ENCODE measurements around the gene RHBG. TPM values are rescaled to one million over a fixed set of nuclear protein-coding genes. Genes with fewer than 3 reads are reported as not detected.

Gene RHBG
- total RNA-seq, 1 experiment from 2014 or later, result 1.5 TPM

- Mint-ChIP-seq H3K4me3 (no peak overlapping the region), H3K27ac (0 out of 7 replicates have a peak overlapping the region, but pooled peaks of 1 of the 3 experiments have one; percentile 27), H3K36me3 (ENCODE audit: insufficient read depth in 1 of 3, low read depth in 3 of 3) (no peaks in the 10 kb centered on the region), H3K4me1 (peaks cover 4 to 6% of the 10 kb centered on the region in 2 experiments), H3K9me3 (no peaks in the 10 kb centered on the region), H3K27me3 (ENCODE audit: low read depth) (peaks cover 8% of the 10 kb centered on the region)
- no peak overlapping the region for H4K91ac ChIP-seq (ENCODE audit: insufficient read length, low read depth, low read length)
- H2AFZ ChIP-seq (ENCODE audit: low read length), result no peak overlapping the region
- no peaks in the 10 kb centered on the region for H3K79me1 ChIP-seq (ENCODE audit: insufficient read depth, low read depth, low read length, poor library complexity, severe bottlenecking)
- no CpG with 5 or more reads among the region's 3 CpGs for WGBS (ENCODE audit: extremely low coverage, insufficient read length, low lambda C conversion rate)
- no peak for DNase-seq
- no peaks in the 10 kb centered on the region for H3K23me2 ChIP-seq (ENCODE audit: insufficient read length, low read depth, low read length, poor library complexity, severe bottlenecking)
- H2BK12ac ChIP-seq (ENCODE audit: insufficient read length, low read depth, low read length), result no peak overlapping the region
- H2AK5ac ChIP-seq (ENCODE audit: insufficient read length, low read length), result no peak overlapping the region
- H3T11ph ChIP-seq (ENCODE audit: low read length), result no peak overlapping the region
- no peak overlapping the region for H3K4ac ChIP-seq (ENCODE audit: low read depth, low read length)
- H3K4me1 ChIP-seq (ENCODE audit: insufficient read depth, low read length), result no peaks in the 10 kb centered on the region
- no peak overlapping the region for H3K23ac ChIP-seq (ENCODE audit: insufficient read length, low read depth, low read length)
- H4K20me1 ChIP-seq (ENCODE audit: control insufficient read depth, insufficient read depth, insufficient read length), result no peaks in the 10 kb centered on the region
- H2BK5ac ChIP-seq (ENCODE audit: insufficient read length, low read length), result no peak overlapping the region
- H2BK15ac ChIP-seq (ENCODE audit: low read depth, low read length), result no peak overlapping the region
- no peaks in the 10 kb centered on the region for H3K9me3 ChIP-seq (ENCODE audit: control insufficient read depth, low read depth, low read length)
- H3K4me2 ChIP-seq (ENCODE audit: insufficient read depth, insufficient read length, low read length), result no peak overlapping the region
- no peak overlapping the region for H3K27ac ChIP-seq (ENCODE audit: insufficient read length, low read depth, low read length)
- no peak overlapping the region for H3K56ac ChIP-seq (ENCODE audit: insufficient read length, low read depth, low read length)
- H3K79me2 ChIP-seq (ENCODE audit: insufficient read depth, low read length), result no peaks in the 10 kb centered on the region
- no peak overlapping the region for H4K8ac ChIP-seq (replicated peaks; ENCODE audit: insufficient read length, low read depth, low read length)
- no peak overlapping the region for H2BK20ac ChIP-seq (ENCODE audit: low read depth, low read length, poor library complexity, severe bottlenecking)
- no peak overlapping the region for H3K18ac ChIP-seq (ENCODE audit: insufficient read length, low read depth, low read length)
- TF ChIP-seq CTCF (conservative IDR thresholded peaks at IDR 0.05), result peak; percentile 29; the same call in 1 of the 3 replicates
- H4K5ac ChIP-seq (ENCODE audit: insufficient read length, low read depth, low read length), result no peak overlapping the region
- H2BK120ac ChIP-seq (ENCODE audit: low read depth, low read length, poor library complexity, severe bottlenecking), result no peak overlapping the region
- no peak overlapping the region for H3K9ac ChIP-seq (ENCODE audit: extremely low read depth, insufficient read length, low read length)
- no peak overlapping the region for H3K14ac ChIP-seq (ENCODE audit: insufficient read depth, low read length)
- no peaks in the 10 kb centered on the region for H3K27me3 ChIP-seq (ENCODE audit: insufficient read depth, low read length)
These were observed 10.6 kb downstream of the RHBG start for GRCh38 chr1:156379420-156380165.
